Measurements from ENCODE around the gene FAM184A.
A peak's percentile ranks its signal among the peaks of the same experiment; 100 is the strongest.

The FAM184A gene

GRCh38 chr6:118934461-118935330 lies 143.8 kb downstream of the FAM184A start, which contains the start of gene MCM9:
MCM9 (minus strand) TSS chr6:118935159; CDS start chr6:118931723, 3,436 bp downstream.
- peak within 1 kb of the TSS; percentile 98 for H3K9ac ChIP-seq (ENCODE audit: low read length)
- no peaks in the 10 kb centered on the region for H3K9me3 ChIP-seq (ENCODE audit: control insufficient read depth, low read length)
- peak within 1 kb of the TSS; percentile 100 for H3K4me3 ChIP-seq (ENCODE audit: low read length)
- no peaks in the 10 kb centered on the region for H3K27me3 ChIP-seq (ENCODE audit: control insufficient read depth, insufficient read depth, low read length)
- peaks cover 4% of the 10 kb centered on the region for H3K36me3 ChIP-seq (ENCODE audit: control insufficient read depth, insufficient read depth, low read length)
- H3K4me1 ChIP-seq (ENCODE audit: control insufficient read depth, insufficient read depth, low read length) = no peaks in the 10 kb centered on the region

GRCh38 chr6:118933855-118934460 lies 144.5 kb downstream of the FAM184A start:
- peak overlapping the region; percentile 47 for H3K4me3 ChIP-seq (ENCODE audit: low read length)
- H3K4me1 ChIP-seq (ENCODE audit: control insufficient read depth, insufficient read depth, low read length) = no peaks in the 10 kb centered on the region
- no peaks in the 10 kb centered on the region for H3K27me3 ChIP-seq (ENCODE audit: control insufficient read depth, insufficient read depth, low read length)
- H3K9me3 ChIP-seq (ENCODE audit: control insufficient read depth, low read length) = no peaks in the 10 kb centered on the region
- H3K36me3 ChIP-seq (ENCODE audit: control insufficient read depth, insufficient read depth, low read length) = peaks cover 4% of the 10 kb centered on the region
- H3K9ac ChIP-seq (ENCODE audit: low read length) = peak overlapping the region; percentile 10

- H3K36me3 ChIP-seq (ENCODE audit: control insufficient read depth, insufficient read depth, low read length) = peaks cover 7% of the 10 kb centered on the region
Measured at GRCh38 chr6:118932421-118932820, 146.0 kb downstream of the FAM184A start.

GRCh38 chr6:118931436-118931835 lies 147.0 kb downstream of the FAM184A start:
- Histone ChIP-seq H3K36me3 (ENCODE audit: control insufficient read depth, insufficient read depth, low read length) (peaks cover 7% of the 10 kb centered on the region), H3K9ac (ENCODE audit: low read length) (no peak overlapping the region), H3K4me3 (ENCODE audit: low read length) (no peak overlapping the region), H3K4me1 (ENCODE audit: control insufficient read depth, insufficient read depth, low read length) (no peaks in the 10 kb centered on the region), H3K9me3 (ENCODE audit: control insufficient read depth, low read length) (no peaks in the 10 kb centered on the region), H3K27me3 (ENCODE audit: control insufficient read depth, insufficient read depth, low read length) (no peaks in the 10 kb centered on the region)

More at GRCh38 chr6:118932421-118932820, 146.0 kb downstream of the FAM184A start:
- Histone ChIP-seq H3K27me3 (ENCODE audit: control insufficient read depth, insufficient read depth, low read length) (no peaks in the 10 kb centered on the region), H3K4me1 (ENCODE audit: control insufficient read depth, insufficient read depth, low read length) (no peaks in the 10 kb centered on the region), H3K4me3 (ENCODE audit: low read length) (no peak overlapping the region), H3K9me3 (ENCODE audit: control insufficient read depth, low read length) (no peaks in the 10 kb centered on the region), H3K9ac (ENCODE audit: low read length) (no peak overlapping the region)

- peaks cover 7% of the 10 kb centered on the region for H3K36me3 ChIP-seq (ENCODE audit: control insufficient read depth, insufficient read depth, low read length)
- H3K4me3 ChIP-seq (ENCODE audit: low read length) = no peak overlapping the region
- H3K9ac ChIP-seq (ENCODE audit: low read length) = no peak overlapping the region
- H3K27me3 ChIP-seq (ENCODE audit: control insufficient read depth, insufficient read depth, low read length) = no peaks in the 10 kb centered on the region
- H3K4me1 ChIP-seq (ENCODE audit: control insufficient read depth, insufficient read depth, low read length) = no peaks in the 10 kb centered on the region
- no peaks in the 10 kb centered on the region for H3K9me3 ChIP-seq (ENCODE audit: control insufficient read depth, low read length)
Measured at GRCh38 chr6:118930680-118931079, 147.8 kb downstream of the FAM184A start.

- H3K4me3 ChIP-seq (ENCODE audit: low read length) = no peak overlapping the region
- no peak overlapping the region for H3K9ac ChIP-seq (ENCODE audit: low read length)
- H3K27me3 ChIP-seq (ENCODE audit: control insufficient read depth, insufficient read depth, low read length) = no peaks in the 10 kb centered on the region
- H3K36me3 ChIP-seq (ENCODE audit: control insufficient read depth, insufficient read depth, low read length) = peaks cover 10% of the 10 kb centered on the region
- no peaks in the 10 kb centered on the region for H3K4me1 ChIP-seq (ENCODE audit: control insufficient read depth, insufficient read depth, low read length)
- H3K9me3 ChIP-seq (ENCODE audit: control insufficient read depth, low read length) = no peaks in the 10 kb centered on the region
Measured at GRCh38 chr6:118923035-118923434, 155.4 kb downstream of the FAM184A start.

GRCh38 chr6:118921084-118921483 lies 157.4 kb downstream of the FAM184A start:
- Histone ChIP-seq H3K27me3 (ENCODE audit: control insufficient read depth, insufficient read depth, low read length) (no peaks in the 10 kb centered on the region), H3K4me3 (ENCODE audit: low read length) (no peak overlapping the region), H3K4me1 (ENCODE audit: control insufficient read depth, insufficient read depth, low read length) (no peaks in the 10 kb centered on the region), H3K9ac (ENCODE audit: low read length) (no peak overlapping the region), H3K9me3 (ENCODE audit: control insufficient read depth, low read length) (no peaks in the 10 kb centered on the region), H3K36me3 (ENCODE audit: control insufficient read depth, insufficient read depth, low read length) (peaks cover 7% of the 10 kb centered on the region)

GRCh38 chr6:118918329-118918725 lies 160.1 kb downstream of the FAM184A start:
- Histone ChIP-seq H3K4me1 (ENCODE audit: control insufficient read depth, insufficient read depth, low read length) (no peaks in the 10 kb centered on the region), H3K9ac (ENCODE audit: low read length) (no peak overlapping the region), H3K4me3 (ENCODE audit: low read length) (no peak overlapping the region), H3K27me3 (ENCODE audit: control insufficient read depth, insufficient read depth, low read length) (no peaks in the 10 kb centered on the region), H3K9me3 (ENCODE audit: control insufficient read depth, low read length) (no peaks in the 10 kb centered on the region), H3K36me3 (ENCODE audit: control insufficient read depth, insufficient read depth, low read length) (peaks cover 4% of the 10 kb centered on the region)

GRCh38 chr6:118917546-118918328 lies 160.7 kb downstream of the FAM184A start:
- H3K4me3 ChIP-seq (ENCODE audit: low read length) = no peak overlapping the region
- no peaks in the 10 kb centered on the region for H3K4me1 ChIP-seq (ENCODE audit: control insufficient read depth, insufficient read depth, low read length)
- H3K36me3 ChIP-seq (ENCODE audit: control insufficient read depth, insufficient read depth, low read length) = peaks cover 4% of the 10 kb centered on the region
- no peaks in the 10 kb centered on the region for H3K27me3 ChIP-seq (ENCODE audit: control insufficient read depth, insufficient read depth, low read length)
- H3K9ac ChIP-seq (ENCODE audit: low read length) = no peak overlapping the region
- H3K9me3 ChIP-seq (ENCODE audit: control insufficient read depth, low read length) = no peaks in the 10 kb centered on the region

- Histone ChIP-seq H3K27me3 (ENCODE audit: control insufficient read depth, insufficient read depth, low read length) (no peaks in the 10 kb centered on the region), H3K9ac (ENCODE audit: low read length) (no peak overlapping the region), H3K9me3 (ENCODE audit: control insufficient read depth, low read length) (no peaks in the 10 kb centered on the region), H3K4me1 (ENCODE audit: control insufficient read depth, insufficient read depth, low read length) (no peaks in the 10 kb centered on the region), H3K36me3 (ENCODE audit: control insufficient read depth, insufficient read depth, low read length) (no peaks in the 10 kb centered on the region), H3K4me3 (ENCODE audit: low read length) (no peak overlapping the region)
Measured at GRCh38 chr6:118914598-118914997, 163.9 kb downstream of the FAM184A start.

- no peaks in the 10 kb centered on the region for H3K36me3 ChIP-seq (ENCODE audit: control insufficient read depth, insufficient read depth, low read length)
- no peaks in the 10 kb centered on the region for H3K27me3 ChIP-seq (ENCODE audit: control insufficient read depth, insufficient read depth, low read length)
- no peaks in the 10 kb centered on the region for H3K4me1 ChIP-seq (ENCODE audit: control insufficient read depth, insufficient read depth, low read length)
- H3K9me3 ChIP-seq (ENCODE audit: control insufficient read depth, low read length) = no peaks in the 10 kb centered on the region
- no peak overlapping the region for H3K9ac ChIP-seq (ENCODE audit: low read length)
- H3K4me3 ChIP-seq (ENCODE audit: low read length) = no peak overlapping the region
Measured at GRCh38 chr6:118913161-118913560, 165.3 kb downstream of the FAM184A start.

- Histone ChIP-seq H3K4me3 (ENCODE audit: low read length) (no peak overlapping the region), H3K27me3 (ENCODE audit: control insufficient read depth, insufficient read depth, low read length) (no peaks in the 10 kb centered on the region), H3K9me3 (ENCODE audit: control insufficient read depth, low read length) (no peaks in the 10 kb centered on the region), H3K36me3 (ENCODE audit: control insufficient read depth, insufficient read depth, low read length) (no peaks in the 10 kb centered on the region), H3K4me1 (ENCODE audit: control insufficient read depth, insufficient read depth, low read length) (no peaks in the 10 kb centered on the region), H3K9ac (ENCODE audit: low read length) (no peak overlapping the region)
Measured at GRCh38 chr6:118912646-118913045, 165.8 kb downstream of the FAM184A start.
